H1 (cell line): Measurements from ENCODE around the gene GRAMD1B. TPM values are rescaled to one million over a fixed set of nuclear protein-coding genes. Genes with fewer than 3 reads are reported as not detected.
A peak's percentile ranks its signal among the peaks of the same experiment; 100 is the strongest.

ENCODE experiments used
- CTCF ChIA-PET: fragments of 300-600 bp; sonication (Branson Sonifier 250); formaldehyde crosslinking; loops from one replicate; lab custom pipeline; 2021; ENCODE audit not compliant: partially characterized antibody; lab: Charles Lee
- POLR2A ChIA-PET: fragments of 300-600 bp; sonication (Branson Sonifier 250); formaldehyde crosslinking; loops from one replicate; lab custom pipeline; 2021; ENCODE audit warnings: inconsistent platforms; ENCODE audit not compliant: partially characterized antibody; lab: Charles Lee
- DNase-seq, 2 experiments: peaks; one replicate each; pipeline versions ENCODE4 v3.0.0 to v3.0.0-alpha.2; 2010 to 2022; ENCODE audit warnings: low spot score in 2 of 2, low read depth in 1 of 2, mixed read lengths in 1 of 2
- FAIRE-seq: peaks from 2 replicates; lab custom pipeline; 2011; peaks lifted over from hg19 to GRCh38; lab: Jason Lieb, UNC
- H2AFZ ChIP-seq: 2 replicates; pipeline ENCODE4 v1.8.1; 2012; ENCODE audit warnings: low read length, inconsistent platforms
- H2AK5ac ChIP-seq: 2 replicates; pipeline ENCODE4 v1.6.1; 2013; ENCODE audit warnings: low read depth, low read length
- H2BK120ac ChIP-seq: replicated peaks from 2 replicates; pipeline ENCODE3; 2013; ENCODE audit warnings: low read depth, low read length, inconsistent platforms
- H2BK12ac ChIP-seq: 2 replicates; pipeline ENCODE4 v1.6.1; 2013; ENCODE audit warnings: low read depth, low read length
- H2BK15ac ChIP-seq: 2 replicates; pipeline ENCODE4 v1.6.1; 2013; ENCODE audit warnings: low read length
- H2BK20ac ChIP-seq: 2 replicates; pipeline ENCODE4 v1.6.1; 2013; ENCODE audit warnings: low read length
- H2BK5ac ChIP-seq: 2 replicates; pipeline ENCODE4 v1.6.1; 2013; ENCODE audit warnings: low read depth, low read length
- H3K14ac ChIP-seq: 2 replicates; pipeline ENCODE4 v1.6.1; 2013; ENCODE audit warnings: inconsistent platforms; ENCODE audit not compliant: insufficient read length
- H3K18ac ChIP-seq: 2 replicates; pipeline ENCODE4 v1.6.1; 2013; ENCODE audit warnings: low read length; ENCODE audit errors: extremely low read depth
- H3K23ac ChIP-seq: 2 replicates; pipeline ENCODE4 v1.6.1; 2013; ENCODE audit warnings: inconsistent platforms; ENCODE audit not compliant: insufficient read length
- H3K23me2 ChIP-seq: 2 replicates; pipeline ENCODE4 v1.6.1; 2013; ENCODE audit warnings: low read depth, low read length
- H3K27ac ChIP-seq: 2 replicates; pipeline ENCODE4 v1.6.1; 2011; ENCODE audit warnings: low read depth, low read length, inconsistent platforms
- H3K27me3 ChIP-seq, 4 experiments: replicated peaks in 1 of 4; 1 replicate in 1 of 4; 2 replicates in 3 of 4; pipeline versions ENCODE4 v1.6.1 to v1.8.1; 2011 to 2013; ENCODE audit warnings: low read length in 3 of 4, mild to moderate bottlenecking in 3 of 4, inconsistent platforms in 2 of 4, mixed read lengths in 2 of 4, moderate library complexity in 1 of 4; ENCODE audit not compliant: control insufficient read depth in 3 of 4, insufficient read depth in 3 of 4; ENCODE audit errors: extremely low read depth in 1 of 4
- H3K36me3 ChIP-seq, 4 experiments: 2 replicates each; pipeline versions ENCODE4 v1.6.1 to v1.8.1; 2011 to 2013; ENCODE audit warnings: mild to moderate bottlenecking in 4 of 4, low read length in 3 of 4, moderate library complexity in 2 of 4, control low read depth in 1 of 4, inconsistent platforms in 1 of 4; ENCODE audit not compliant: insufficient read depth in 4 of 4, control insufficient read depth in 2 of 4
- H3K4ac ChIP-seq: replicated peaks from 2 replicates; pipeline ENCODE3; 2013; ENCODE audit warnings: low read length, low read depth, mixed read lengths, inconsistent platforms; ENCODE audit not compliant: insufficient read length
- H3K4me1 ChIP-seq, 4 experiments: replicated peaks in 1 of 4; 1 replicate in 1 of 4; 2 replicates in 3 of 4; pipeline versions ENCODE4 v1.6.1 to v1.8.1; 2011 to 2013; ENCODE audit warnings: low read length in 3 of 4, inconsistent platforms in 2 of 4, mixed read lengths in 1 of 4; ENCODE audit not compliant: insufficient read depth in 4 of 4, control insufficient read depth in 3 of 4
- H3K4me2 ChIP-seq, 2 experiments: 2 replicates each; pipeline versions ENCODE4 v1.6.1 to v1.8.1; 2011 to 2013; ENCODE audit warnings: low read depth in 2 of 2, low read length in 2 of 2, control low read depth in 1 of 2, inconsistent platforms in 1 of 2, mild to moderate bottlenecking in 1 of 2; ENCODE audit not compliant: insufficient read depth in 1 of 2
- H3K4me3 ChIP-seq, 4 experiments: fragments of 200-600, 300-600 bp in 1 of 4; sonication (generic), shearing (Covaris generic), sonication (Bioruptor Twin) in 1 of 4; 2 replicates each; pipeline versions ENCODE4 v1.5.1 to v1.8.1; 2011 to 2016; ENCODE audit warnings: low read length in 4 of 4, low read depth in 3 of 4, control low read depth in 2 of 4, inconsistent platforms in 2 of 4, mild to moderate bottlenecking in 2 of 4, mixed read lengths in 1 of 4, moderate library complexity in 1 of 4; ENCODE audit not compliant: insufficient read depth in 2 of 4; ENCODE audit errors: extremely low read depth in 1 of 4
- H3K56ac ChIP-seq: replicated peaks from 2 replicates; pipeline ENCODE3; 2013; ENCODE audit warnings: low read depth, mild to moderate bottlenecking, mixed read lengths, low read length, inconsistent platforms; ENCODE audit not compliant: insufficient read length
- H3K79me1 ChIP-seq: 2 replicates; pipeline ENCODE4 v1.6.1; 2013; ENCODE audit warnings: low read depth, low read length, control low read depth
- H3K79me2 ChIP-seq, 2 experiments: 2 replicates each; pipeline versions ENCODE4 v1.6.1 to v1.8.1; 2012 to 2013; ENCODE audit warnings: low read length in 2 of 2, mild to moderate bottlenecking in 2 of 2, inconsistent platforms in 1 of 2; ENCODE audit not compliant: insufficient read depth in 2 of 2, control insufficient read depth in 1 of 2
- H3K9ac ChIP-seq, 4 experiments: replicated peaks in 1 of 4; 1 replicate in 1 of 4; 2 replicates in 3 of 4; pipeline versions ENCODE4 v1.6.1 to v1.8.1; 2011 to 2013; ENCODE audit warnings: low read depth in 3 of 4, low read length in 3 of 4, control low read depth in 2 of 4, mild to moderate bottlenecking in 2 of 4, moderate library complexity in 2 of 4, inconsistent platforms in 1 of 4; ENCODE audit errors: extremely low read depth in 1 of 4
- H3K9me3 ChIP-seq, 2 experiments: 2 replicates each; pipeline versions ENCODE4 v1.6.1 to v1.8.1; 2012 to 2013; ENCODE audit warnings: mild to moderate bottlenecking in 2 of 2, moderate library complexity in 2 of 2, control low read depth in 1 of 2, inconsistent platforms in 1 of 2, low read depth in 1 of 2, low read length in 1 of 2, mixed read lengths in 1 of 2; ENCODE audit not compliant: insufficient read depth in 2 of 2
- H4K20me1 ChIP-seq, 2 experiments: replicated peaks in 1 of 2; 2 replicates each; pipeline versions ENCODE3 to v1.8.1; 2011 to 2013; ENCODE audit warnings: inconsistent platforms in 2 of 2, low read length in 2 of 2, mild to moderate bottlenecking in 1 of 2; ENCODE audit not compliant: insufficient read depth in 2 of 2, control insufficient read depth in 1 of 2
- H4K5ac ChIP-seq: 2 replicates; pipeline ENCODE4 v1.6.1; 2013; ENCODE audit warnings: low read length, low read depth, mixed read lengths, inconsistent platforms; ENCODE audit not compliant: insufficient read length
- H4K8ac ChIP-seq: 2 replicates; pipeline ENCODE4 v1.8.0; 2013; ENCODE audit warnings: mild to moderate bottlenecking, moderate library complexity, low read length, inconsistent platforms; ENCODE audit not compliant: insufficient read depth; ENCODE audit errors: extremely low read depth
- H4K91ac ChIP-seq: replicated peaks from 2 replicates; pipeline ENCODE3; 2013; ENCODE audit warnings: low read length, mixed read lengths, inconsistent platforms; ENCODE audit not compliant: insufficient read length
- ASH2L ChIP-seq: fragments of 200-600, 300-600 bp; sonication (generic); IDR thresholded peaks from one replicate; pipeline ENCODE4 v1.7.1; 2017; ENCODE audit warnings: low read length
- ATF3 ChIP-seq: IDR thresholded peaks from 2 replicates; pipeline ENCODE4 v1.6.1; 2011; ENCODE audit warnings: low read depth, mild to moderate bottlenecking, low read length; ENCODE audit not compliant: insufficient read depth
- BCL11A ChIP-seq, 2 experiments: IDR thresholded peaks; one replicate each; pipeline ENCODE4 v1.6.1; 2011; ENCODE audit warnings: low read depth in 2 of 2, low read length in 2 of 2, mild to moderate bottlenecking in 2 of 2
- CEBPB ChIP-seq: IDR thresholded peaks from 2 replicates; pipeline ENCODE4 v1.6.1; 2012; ENCODE audit warnings: low read depth, low read length
- CHD2 ChIP-seq: IDR thresholded peaks from 2 replicates; pipeline ENCODE4 v1.6.1; 2012; ENCODE audit warnings: low read length, improper control_type of control experiment
- EP300 ChIP-seq, 2 experiments: IDR thresholded peaks; 1 replicate in 1 of 2; 2 replicates in 1 of 2; pipeline ENCODE4 v1.6.1; 2011 to 2012; ENCODE audit warnings: low read depth in 2 of 2, low read length in 2 of 2, mild to moderate bottlenecking in 2 of 2, borderline replicate concordance in 1 of 2, inconsistent platforms in 1 of 2, moderate library complexity in 1 of 2
- PHF8 ChIP-seq: fragments of 200-600 bp; sonication (generic); conservative IDR thresholded peaks from 2 replicates; pipeline ENCODE4 v1.7.1; 2012; ENCODE audit warnings: low read depth, mild to moderate bottlenecking, inconsistent platforms, low read length, moderate library complexity
- RAD21 ChIP-seq, 2 experiments: IDR thresholded peaks in 1 of 2; conservative IDR thresholded peaks in 1 of 2; 2 replicates each; pipeline ENCODE4 v1.6.1; 2011; ENCODE audit warnings: low read depth in 2 of 2, low read length in 2 of 2, improper control_type of control experiment in 1 of 2, inconsistent platforms in 1 of 2, mild to moderate bottlenecking in 1 of 2, moderate library complexity in 1 of 2
- RXRA ChIP-seq: IDR thresholded peaks from 2 replicates; pipeline ENCODE4 v1.6.1; 2011; ENCODE audit warnings: low read depth, mild to moderate bottlenecking, low read length, moderate library complexity; ENCODE audit not compliant: insufficient read depth
- WGBS, 2 experiments: shearing (Covaris generic) in 1 of 2; methylation state at CpG; one replicate each; pipeline versions ENCODE4 v1.1.6 to v1.1.7; 2013 to 2015; ENCODE audit warnings: low lambda C conversion rate in 2 of 2, mixed read lengths in 2 of 2, inconsistent platforms in 1 of 2, low coverage in 1 of 2, missing lambda C conversion rate in 1 of 2; ENCODE audit not compliant: insufficient replicate concordance in 2 of 2, insufficient coverage in 1 of 2, insufficient read length in 1 of 2; ENCODE audit errors: extremely low coverage in 1 of 2, missing lambda C conversion rate in 1 of 2; 5-methylcytosine and 5-hydroxymethylcytosine counted together
- polyA plus RNA-seq, 7 experiments: library from polyadenylated mRNA; depleted of rRNA in 3 of 7; stranded (reverse) in 5 of 7; unstranded in 2 of 7; fragments of >200 nt in 5 of 7; fragments of 200-250 nt in 2 of 7; gene quantifications; 1 replicate in 5 of 7; 2 replicates in 1 of 7; 4 replicates in 1 of 7; pipeline versions ENCODE4 v1.2.1 to v1.2.3, GENCODE V29; 2011 to 2013; ENCODE audit warnings: missing spikeins in 2 of 7, mixed read lengths in 2 of 7
- total RNA-seq: library from RNA; stranded (reverse); fragmentation: NEBNext Ultra II Directional; extraction: Animal tissue kit (Norgen Biotek cat#: 25700); gene quantifications from 2 replicates; pipeline ENCODE4 v1.2.1, GENCODE V29; 2021

Gene GRAMD1B
- total and polyA plus RNA-seq, 2 of the 8 experiments (the other 6 are each of a cell fraction or from before 2014, with no cell fraction given), result 10.1 to 21.2 TPM

GRCh38 chr11:123549926-123550917 is 120.2 kb downstream of the GRAMD1B start:
- Histone ChIP-seq H4K8ac (no peak overlapping the region), H3K27me3 (no peaks in the 10 kb centered on the region), H3K36me3 (no peaks in the 10 kb centered on the region), H2AK5ac (no peak overlapping the region), H2BK12ac (peak overlapping the region; percentile 83; the same call in 1 of the 2 replicates), H3K79me1 (no peaks in the 10 kb centered on the region), H3K4me2 (no peak overlapping the region; a peak in 1 of 4 replicates), H3K14ac (no peak overlapping the region), H3K9me3 (no peaks in the 10 kb centered on the region), H3K4ac (no peak overlapping the region), H3K23me2 (no peaks in the 10 kb centered on the region), H2AFZ (no peak overlapping the region), H2BK15ac (no peak overlapping the region), H3K79me2 (no peaks in the 10 kb centered on the region), H3K27ac (no peak overlapping the region), H4K20me1 (no peaks in the 10 kb centered on the region), H2BK20ac (no peak overlapping the region; the same call in 1 of the 2 replicates), H3K4me3 (no peak overlapping the region), H3K9ac (no peak overlapping the region), H3K18ac (no peak overlapping the region), H2BK5ac (peak overlapping the region; percentile 6; the same call in 1 of the 2 replicates), H4K91ac (no peak overlapping the region), H3K56ac (no peak overlapping the region), H3K4me1 (peaks cover 0 to 4% (median 2%) of the 10 kb centered on the region in 4 experiments; a peak in 2 of 7 replicates), H4K5ac (no peak overlapping the region), H2BK120ac (no peak overlapping the region), H3K23ac (no peak overlapping the region)
- ChIA-PET CTCF (interaction anchor here (0.7 to 7.7 kb wide), 10 partner anchors 10 to 1182 kb away, joined by 3 to 68 read pairs (median 4); no protein-coding TSS in a partner anchor), POLR2A (no interaction called here)
- no peak for DNase-seq
- 82% methylated on average over 16 of the region's 16 CpGs; no CpG with 5 or more reads in 1 of the 2 experiments for WGBS, 2 experiments
- no peak for FAIRE-seq
- TF ChIP-seq BCL11A (IDR thresholded peaks at IDR 0.05; ENCODE audit: low read depth in 2 of 2, low read length in 2 of 2) (no peak), ASH2L (no peak), RAD21 (IDR thresholded peaks at IDR 0.05 in 1 of 2, conservative IDR thresholded peaks at IDR 0.05 in 1 of 2; ENCODE audit: low read depth in 2 of 2, low read length in 2 of 2) (no peak), CHD2 (no peak), EP300 (IDR thresholded peaks at IDR 0.05; ENCODE audit: borderline replicate concordance in 1 of 2, low read depth in 2 of 2, low read length in 2 of 2) (no peak), CEBPB (no peak), ATF3 (no peak), PHF8 (no peak), RXRA (no peak)
